Thyroid gland (tissue), 4 donors: ENCODE results near the gene DHX32.

Experiments used
- CTCF ChIP-seq, 6 experiments: fragments of 200-600 bp in 3 of 6; fragments of 450-650 bp in 3 of 6; sonication (generic) in 3 of 6; IDR thresholded peaks; one replicate each; pipeline ENCODE4 v1.5.1; 2016 to 2019; ENCODE audit warnings: antibody characterized with exemption in 6 of 6, mild to moderate bottlenecking in 2 of 6, inconsistent platforms in 1 of 6, moderate library complexity in 1 of 6
- POLR2A ChIP-seq, 2 donors: fragments of 450-650 bp; IDR thresholded peaks; one replicate each; pipeline ENCODE4 v1.6.1; 2017; ENCODE audit warnings: antibody characterized with exemption in 2 of 2, mild to moderate bottlenecking in 2 of 2, moderate library complexity in 1 of 2

- TF ChIP-seq CTCF (IDR thresholded peaks at IDR 0.05) (no peak), POLR2A (IDR thresholded peaks at IDR 0.05) (no peak)
Measured at GRCh38 chr10:125886914-125887512, 5.9 kb upstream of the DHX32 start.
